Upper lobe of left lung (tissue), 4 donors: ENCODE results near the gene HPCAL1.

ENCODE experiments used
- CTCF ChIP-seq, 6 experiments: fragments of 450-650 bp in 4 of 6; fragments of 200-600 bp in 2 of 6; sonication (generic) in 2 of 6; IDR thresholded peaks; one replicate each; pipeline ENCODE4 v1.5.1; 2016 to 2019; ENCODE audit warnings: antibody characterized with exemption in 6 of 6
- EP300 ChIP-seq, 4 donors: sonication (generic); formaldehyde crosslinking; IDR thresholded peaks; one replicate each; pipeline ENCODE4 v1.5.1; 2017; ENCODE audit warnings: antibody characterized with exemption in 4 of 4, control low read depth in 2 of 4
- POLR2A ChIP-seq, 4 donors: fragments of 450-650 bp; IDR thresholded peaks; one replicate each; pipeline ENCODE4 v1.5.1; 2016 to 2017; ENCODE audit warnings: antibody characterized with exemption in 4 of 4, mild to moderate bottlenecking in 2 of 4

GRCh38 chr2:10447895-10448575, 145.3 kb downstream of the HPCAL1 start, which contains the start of gene ODC1:
- TF ChIP-seq POLR2A (IDR thresholded peaks at IDR 0.05) (peak in 3 of 4 donors; percentile 33 to 89 (median 72)), CTCF (IDR thresholded peaks at IDR 0.05) (peak in 3 of 6 experiments; percentile 4 to 37 (median 25)), EP300 (IDR thresholded peaks at IDR 0.05) (peak in 1 of 4 donors; percentile 50)
